HepG2 (cell line): ENCODE results near the gene LCP2. TPM values are rescaled to one million over a fixed set of nuclear protein-coding genes. Genes with fewer than 3 reads are reported as not detected.

Experiments
- ATAC-seq: fragments of 200-7000 bp; cut with Tn5 transposase; 3 replicates; pipeline ENCODE4 v1.9.1; 2020; ENCODE audit warnings: mild to moderate bottlenecking, moderate library complexity
- BruUV-seq: library from RNA; stranded (reverse); fragments of 400-500 nt; replicated peaks from 2 replicates; lab custom pipeline; 2021; lab: Mats Ljungman, UMichigan
- CTCF ChIA-PET: fragments of 300-600 bp; formaldehyde crosslinking; extraction: SDS; loops from one replicate; lab custom pipeline; 2021; ENCODE audit warnings: low total read pairs, inconsistent platforms, low intra/inter-chr PET ratio; lab: Yijun Ruan, JAX
- POLR2A ChIA-PET: fragments of 350-600 bp; sonication (Branson Sonifier 250); formaldehyde crosslinking; loops from one replicate; lab custom pipeline; 2020; ENCODE audit warnings: antibody characterized with exemption, inconsistent platforms; lab: Yijun Ruan, JAX
- DNase-seq: peaks from one replicate; pipeline ENCODE4 v3.0.0-alpha.2; 2015; ENCODE audit warnings: low spot score
- FAIRE-seq: peaks from 3 replicates; lab custom pipeline; 2011; peaks lifted over from hg19 to GRCh38; lab: Jason Lieb, UNC
- H2AFZ ChIP-seq: one replicate; pipeline ENCODE4 v1.6.1; 2011; ENCODE audit warnings: low read length, inconsistent platforms
- H3K27ac ChIP-seq: fragments of 300-600 bp; 3 replicates; pipeline ENCODE4 v1.8.0; 2011; ENCODE audit warnings: mixed run types, mild to moderate bottlenecking, mixed read lengths, low read length, inconsistent platforms; ENCODE audit not compliant: insufficient read depth; ENCODE audit errors: extremely low read length
- H3K27me3 ChIP-seq, 2 experiments: fragments of 200-600 bp in 1 of 2; 2 replicates in 1 of 2; 3 replicates in 1 of 2; pipeline versions ENCODE4 v1.6.0 to v1.8.0; 2011; ENCODE audit warnings: low read length in 2 of 2, mild to moderate bottlenecking in 2 of 2, moderate library complexity in 2 of 2, inconsistent platforms in 1 of 2; ENCODE audit not compliant: insufficient read depth in 2 of 2, control insufficient read depth in 1 of 2
- H3K36me3 ChIP-seq, 2 experiments: fragments of 200-600 bp in 1 of 2; replicated peaks in 1 of 2; 2 replicates in 1 of 2; 3 replicates in 1 of 2; pipeline versions ENCODE4 v1.5.1 to v1.8.0; 2011; ENCODE audit warnings: low read length in 2 of 2, inconsistent platforms in 1 of 2; ENCODE audit not compliant: insufficient read depth in 2 of 2, control insufficient read depth in 1 of 2
- H3K4me1 ChIP-seq: 2 replicates; pipeline ENCODE4 v1.5.1; 2012; ENCODE audit warnings: low read length, inconsistent platforms; ENCODE audit not compliant: insufficient read depth
- H3K4me2 ChIP-seq: 2 replicates; pipeline ENCODE4 v1.6.0; 2011; ENCODE audit warnings: low read depth, low read length, inconsistent platforms
- H3K4me3 ChIP-seq, 3 experiments: fragments of 200-600 bp in 1 of 3; sonication (generic), shearing (Covaris generic) in 1 of 3; replicated peaks in 1 of 3; 2 replicates each; pipeline ENCODE4 v1.5.1; 2011 to 2016; ENCODE audit warnings: low read length in 3 of 3, inconsistent platforms in 2 of 3, low read depth in 2 of 3, mild to moderate bottlenecking in 2 of 3, control low read depth in 1 of 3, mixed read lengths in 1 of 3; ENCODE audit not compliant: insufficient read depth in 1 of 3
- H3K79me2 ChIP-seq: one replicate; pipeline ENCODE4 v1.6.1; 2011; ENCODE audit warnings: low read length, inconsistent platforms; ENCODE audit not compliant: insufficient read depth
- H3K9ac ChIP-seq: 2 replicates; pipeline ENCODE4 v1.6.0; 2011; ENCODE audit warnings: mild to moderate bottlenecking, low read depth, low read length, inconsistent platforms; ENCODE audit not compliant: insufficient read depth
- H3K9me3 ChIP-seq: 2 replicates; pipeline ENCODE4 v1.5.1; 2012; ENCODE audit warnings: mild to moderate bottlenecking, low read length
- H4K20me1 ChIP-seq: 2 replicates; pipeline ENCODE4 v1.6.0; 2011; ENCODE audit warnings: inconsistent platforms, mild to moderate bottlenecking, low read length, moderate library complexity; ENCODE audit not compliant: insufficient read depth
- EHMT2 ChIP-seq: fragments of 200-600 bp; sonication (generic); IDR thresholded peaks from 2 replicates; pipeline ENCODE4 v1.7.0; 2017; ENCODE audit warnings: antibody characterized with exemption, low read depth, low read length, borderline replicate concordance
- FLYWCH1 ChIP-seq: sonication (generic); formaldehyde crosslinking; IDR thresholded peaks from 2 replicates; pipeline ENCODE4 v1.8.1; 2023; ENCODE audit warnings: mild to moderate bottlenecking, missing genetic modification reagents
- KDM4B ChIP-seq: sonication (generic); formaldehyde crosslinking; IDR thresholded peaks from 2 replicates; pipeline ENCODE4 v1.4.0; 2020; ENCODE audit warnings: missing genetic modification reagents
- MED13 ChIP-seq: sonication (generic); formaldehyde crosslinking; IDR thresholded peaks from 2 replicates; pipeline ENCODE4 v1.5.0; 2020; ENCODE audit warnings: missing genetic modification reagents
- ZBTB3 ChIP-seq: sonication (generic); formaldehyde crosslinking; IDR thresholded peaks from 2 replicates; pipeline ENCODE4 v1.4.0; 2020; ENCODE audit warnings: low read depth, mild to moderate bottlenecking, moderate library complexity, missing genetic modification reagents, borderline replicate concordance
- ZNF121 ChIP-seq: sonication (generic); formaldehyde crosslinking; IDR thresholded peaks from 2 replicates; pipeline ENCODE4 v1.5.0; 2020; ENCODE audit warnings: mild to moderate bottlenecking, missing genetic modification reagents
- ZNF225 ChIP-seq: sonication (generic); formaldehyde crosslinking; IDR thresholded peaks from 2 replicates; pipeline ENCODE4 v1.4.0; 2020; ENCODE audit warnings: mild to moderate bottlenecking, missing genetic modification reagents
- ZNF552 ChIP-seq: sonication (generic); formaldehyde crosslinking; IDR thresholded peaks from 2 replicates; pipeline ENCODE4 v1.9.0; 2022; ENCODE audit warnings: missing genetic modification reagents, mild to moderate bottlenecking, borderline replicate concordance
- ZNF607 ChIP-seq: sonication (generic); formaldehyde crosslinking; IDR thresholded peaks from 2 replicates; pipeline ENCODE4 v1.5.1; 2020; ENCODE audit warnings: missing genetic modification reagents, mild to moderate bottlenecking, borderline replicate concordance
- ZNF724P ChIP-seq: sonication (generic); formaldehyde crosslinking; IDR thresholded peaks from 2 replicates; pipeline ENCODE4 v1.8.0; 2022; ENCODE audit warnings: missing genetic modification reagents, borderline replicate concordance
- ZNF772 ChIP-seq: sonication (generic); formaldehyde crosslinking; IDR thresholded peaks from 2 replicates; pipeline ENCODE4 v1.5.0; 2020; ENCODE audit warnings: mild to moderate bottlenecking, missing genetic modification reagents
- ZNF773 ChIP-seq: sonication (generic); formaldehyde crosslinking; IDR thresholded peaks from 2 replicates; pipeline ENCODE4 v1.4.0; 2020; ENCODE audit warnings: missing genetic modification reagents, borderline replicate concordance
- WGBS: methylation state at CpG from one replicate; pipeline ENCODE4 v1.1.6; 2017; ENCODE audit warnings: low lambda C conversion rate; 5-methylcytosine and 5-hydroxymethylcytosine counted together
- in situ Hi-C: cut with HindIII; loops from 2 replicates; pipeline ENCODE4 v1.10.0; 2017; ENCODE audit warnings: low pct_unique_long_range_greater_than_20kb; ENCODE audit not compliant: extremely low pct_ligation_motif_present
- intact Hi-C: fragments of 100-400 bp; cut with micrococcal nuclease; formaldehyde crosslinking; loops from one replicate; pipeline ENCODE4 v1.10.0; 2022; ENCODE audit not compliant: unreplicated experiment
- polyA plus RNA-seq, 8 experiments: library from polyadenylated mRNA; depleted of rRNA in 3 of 8; stranded (reverse) in 7 of 8; unstranded in 1 of 8; fragments of >200 nt; fragmentation: Illumina TruSeq in 4 of 8; extraction: Trizol in 4 of 8; gene quantifications; 2 replicates each; pipeline versions ENCODE4 v1.2.1 to v1.2.3, GENCODE V29; 2011 to 2016; ENCODE audit warnings: low read depth in 4 of 8, missing spikeins in 1 of 8, mixed read lengths in 1 of 8; ENCODE audit not compliant: insufficient read depth in 1 of 8
- total RNA-seq, 5 experiments: library from RNA; depleted of rRNA; stranded (reverse); fragments of >200 nt; fragmentation: Illumina TruSeq; extraction: Trizol; gene quantifications; 2 replicates each; pipeline ENCODE4 v1.2.3, GENCODE V29; 2016; ENCODE audit warnings: low read depth in 1 of 5
- TF ChIP-seq, protein P1 (sequence below): sonication (generic); formaldehyde crosslinking; conservative IDR thresholded peaks from 2 replicates; pipeline ENCODE4 v1.4.0; 2020; ENCODE audit warnings: missing genetic modification reagents
- TF ChIP-seq, protein P2 (sequence below): IDR thresholded peaks from 2 replicates; pipeline ENCODE4 v1.6.1; 2012; ENCODE audit warnings: low read length, improper control_type of control experiment
- TF ChIP-seq, protein P3 (sequence below): sonication (generic); formaldehyde crosslinking; IDR thresholded peaks from 2 replicates; pipeline ENCODE4 v1.9.0; 2021; ENCODE audit warnings: missing genetic modification reagents, borderline replicate concordance
- TF ChIP-seq, protein P4 (sequence below): sonication (generic); formaldehyde crosslinking; IDR thresholded peaks from 2 replicates; pipeline ENCODE4 v1.4.0; 2020; ENCODE audit warnings: missing genetic modification reagents

Gene LCP2
- total and polyA plus RNA-seq, 2 of the 13 experiments (the other 11 are each of a cell fraction or from before 2014, with no cell fraction given), result not detected

DNA sequence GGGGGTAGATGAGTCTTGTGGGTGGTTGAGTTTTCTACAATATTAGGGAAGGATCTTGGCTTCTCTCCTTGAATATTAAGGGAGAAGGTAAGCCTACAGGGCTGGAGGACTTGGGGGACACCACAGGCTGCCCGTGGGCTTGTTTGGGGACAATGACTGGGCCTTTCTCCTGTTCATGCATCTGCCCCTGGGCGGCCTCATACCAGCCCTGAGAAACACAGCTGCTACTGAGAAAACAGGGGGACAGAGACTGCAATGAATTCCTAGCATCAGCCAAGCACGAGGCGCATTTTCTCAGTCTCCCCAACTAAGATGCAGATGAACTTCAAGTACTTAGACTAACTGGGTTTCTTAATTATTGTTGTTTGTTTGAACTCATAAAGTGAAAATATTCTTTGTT, 40.2 kb downstream of the LCP2 start:
- Histone ChIP-seq H3K79me2 (no peaks in the 10 kb centered on the region), H4K20me1 (no peaks in the 10 kb centered on the region), H3K27ac (no peak overlapping the region), H3K4me2 (no peak overlapping the region), H3K9ac (no peak overlapping the region)
- in situ Hi-C loops, result no loop called here
- intact Hi-C loops, result no loop called here
- CTCF ChIA-PET, result no interaction called here
- no peak for TF ChIP-seq FLYWCH1 (CRISPR knock-in tag)
- no peak for TF ChIP-seq KDM4B (CRISPR knock-in tag)
- no peak for TF ChIP-seq ZNF225 (CRISPR knock-in tag)
- TF ChIP-seq, protein P1, sequence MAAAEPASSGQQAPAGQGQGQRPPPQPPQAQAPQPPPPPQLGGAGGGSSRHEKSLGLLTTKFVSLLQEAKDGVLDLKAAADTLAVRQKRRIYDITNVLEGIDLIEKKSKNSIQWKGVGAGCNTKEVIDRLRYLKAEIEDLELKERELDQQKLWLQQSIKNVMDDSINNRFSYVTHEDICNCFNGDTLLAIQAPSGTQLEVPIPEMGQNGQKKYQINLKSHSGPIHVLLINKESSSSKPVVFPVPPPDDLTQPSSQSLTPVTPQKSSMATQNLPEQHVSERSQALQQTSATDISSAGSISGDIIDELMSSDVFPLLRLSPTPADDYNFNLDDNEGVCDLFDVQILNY (CRISPR knock-in tag), result no peak
- no peak for TF ChIP-seq ZNF121 (CRISPR knock-in tag)
- no peak for TF ChIP-seq ZNF773 (CRISPR knock-in tag)
- TF ChIP-seq ZBTB3 (CRISPR knock-in tag), result no peak
- no peak for TF ChIP-seq ZNF724P (CRISPR knock-in tag)
- no peak for TF ChIP-seq ZNF772 (CRISPR knock-in tag)
- TF ChIP-seq MED13 (CRISPR knock-in tag), result no peak
- TF ChIP-seq ZNF552, result no peak
- TF ChIP-seq EHMT2, result no peak
- TF ChIP-seq, protein P2, sequence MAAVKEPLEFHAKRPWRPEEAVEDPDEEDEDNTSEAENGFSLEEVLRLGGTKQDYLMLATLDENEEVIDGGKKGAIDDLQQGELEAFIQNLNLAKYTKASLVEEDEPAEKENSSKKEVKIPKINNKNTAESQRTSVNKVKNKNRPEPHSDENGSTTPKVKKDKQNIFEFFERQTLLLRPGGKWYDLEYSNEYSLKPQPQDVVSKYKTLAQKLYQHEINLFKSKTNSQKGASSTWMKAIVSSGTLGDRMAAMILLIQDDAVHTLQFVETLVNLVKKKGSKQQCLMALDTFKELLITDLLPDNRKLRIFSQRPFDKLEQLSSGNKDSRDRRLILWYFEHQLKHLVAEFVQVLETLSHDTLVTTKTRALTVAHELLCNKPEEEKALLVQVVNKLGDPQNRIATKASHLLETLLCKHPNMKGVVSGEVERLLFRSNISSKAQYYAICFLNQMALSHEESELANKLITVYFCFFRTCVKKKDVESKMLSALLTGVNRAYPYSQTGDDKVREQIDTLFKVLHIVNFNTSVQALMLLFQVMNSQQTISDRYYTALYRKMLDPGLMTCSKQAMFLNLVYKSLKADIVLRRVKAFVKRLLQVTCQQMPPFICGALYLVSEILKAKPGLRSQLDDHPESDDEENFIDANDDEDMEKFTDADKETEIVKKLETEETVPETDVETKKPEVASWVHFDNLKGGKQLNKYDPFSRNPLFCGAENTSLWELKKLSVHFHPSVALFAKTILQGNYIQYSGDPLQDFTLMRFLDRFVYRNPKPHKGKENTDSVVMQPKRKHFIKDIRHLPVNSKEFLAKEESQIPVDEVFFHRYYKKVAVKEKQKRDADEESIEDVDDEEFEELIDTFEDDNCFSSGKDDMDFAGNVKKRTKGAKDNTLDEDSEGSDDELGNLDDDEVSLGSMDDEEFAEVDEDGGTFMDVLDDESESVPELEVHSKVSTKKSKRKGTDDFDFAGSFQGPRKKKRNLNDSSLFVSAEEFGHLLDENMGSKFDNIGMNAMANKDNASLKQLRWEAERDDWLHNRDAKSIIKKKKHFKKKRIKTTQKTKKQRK, result no peak
- TF ChIP-seq, protein P3, sequence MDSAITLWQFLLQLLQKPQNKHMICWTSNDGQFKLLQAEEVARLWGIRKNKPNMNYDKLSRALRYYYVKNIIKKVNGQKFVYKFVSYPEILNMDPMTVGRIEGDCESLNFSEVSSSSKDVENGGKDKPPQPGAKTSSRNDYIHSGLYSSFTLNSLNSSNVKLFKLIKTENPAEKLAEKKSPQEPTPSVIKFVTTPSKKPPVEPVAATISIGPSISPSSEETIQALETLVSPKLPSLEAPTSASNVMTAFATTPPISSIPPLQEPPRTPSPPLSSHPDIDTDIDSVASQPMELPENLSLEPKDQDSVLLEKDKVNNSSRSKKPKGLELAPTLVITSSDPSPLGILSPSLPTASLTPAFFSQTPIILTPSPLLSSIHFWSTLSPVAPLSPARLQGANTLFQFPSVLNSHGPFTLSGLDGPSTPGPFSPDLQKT (CRISPR knock-in tag), result no peak
- TF ChIP-seq, protein P4, sequence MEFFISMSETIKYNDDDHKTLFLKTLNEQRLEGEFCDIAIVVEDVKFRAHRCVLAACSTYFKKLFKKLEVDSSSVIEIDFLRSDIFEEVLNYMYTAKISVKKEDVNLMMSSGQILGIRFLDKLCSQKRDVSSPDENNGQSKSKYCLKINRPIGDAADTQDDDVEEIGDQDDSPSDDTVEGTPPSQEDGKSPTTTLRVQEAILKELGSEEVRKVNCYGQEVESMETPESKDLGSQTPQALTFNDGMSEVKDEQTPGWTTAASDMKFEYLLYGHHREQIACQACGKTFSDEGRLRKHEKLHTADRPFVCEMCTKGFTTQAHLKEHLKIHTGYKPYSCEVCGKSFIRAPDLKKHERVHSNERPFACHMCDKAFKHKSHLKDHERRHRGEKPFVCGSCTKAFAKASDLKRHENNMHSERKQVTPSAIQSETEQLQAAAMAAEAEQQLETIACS (CRISPR knock-in tag), result no peak
- no peak for TF ChIP-seq ZNF607 (CRISPR knock-in tag)
- TF ChIP-seq, all 625 proteins: peak for 0
- Histone ChIP-seq H3K4me3 (no peak overlapping the region), H3K9me3 (no peaks in the 10 kb centered on the region), H2AFZ (no peak overlapping the region), H3K36me3 (no peaks in the 10 kb centered on the region), H3K4me1 (no peaks in the 10 kb centered on the region), H3K27me3 (peaks cover 0 to 6% of the 10 kb centered on the region in 2 experiments; a peak in 2 of 5 replicates)
- FAIRE-seq (no peak), ATAC-seq (no peak), DNase-seq (no peak)
- POLR2A ChIA-PET, result no interaction called here
- 0% methylated on average over 2 of the region's 4 CpGs for WGBS
- BruUV-seq, result no TSS peak
